GM12865 (cell line): ENCODE measurements around the gene MPP4.

Experiments used
- DNase-seq: peaks from one replicate; pipeline ENCODE4 v3.0.0; 2010; ENCODE audit warnings: low read depth
- H3K4me3 ChIP-seq: 2 replicates; pipeline ENCODE4 v1.5.1; 2011; ENCODE audit warnings: mild to moderate bottlenecking, low read depth, low read length, control low read depth
- TF ChIP-seq, protein P1 (sequence below): IDR thresholded peaks from 2 replicates; pipeline ENCODE4 v1.5.1; 2011; ENCODE audit warnings: low read length, control low read depth, low read depth, inconsistent platforms; ENCODE audit not compliant: insufficient read depth; ENCODE audit errors: missing control alignments

MPP4 gene

DNA sequence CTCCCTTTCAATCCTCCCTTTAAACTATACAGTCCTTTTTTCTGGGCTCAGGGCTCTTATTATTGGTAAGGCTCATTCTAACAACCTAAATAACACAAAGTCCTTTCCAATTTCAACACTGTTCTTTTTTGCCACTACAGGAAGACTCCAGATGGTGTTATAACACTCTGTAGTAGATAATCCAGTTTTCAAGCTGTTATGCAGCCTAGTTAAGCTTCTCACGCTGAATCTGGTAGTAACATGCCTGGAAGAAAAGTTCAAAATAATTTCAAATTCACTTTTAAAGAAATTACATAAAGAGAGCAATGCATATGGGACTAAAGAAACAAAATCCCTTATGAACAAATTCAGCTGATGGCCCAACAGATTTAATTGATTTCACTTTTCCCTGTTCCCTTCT lies 3.2 kb upstream of the MPP4 start:
- H3K4me3 ChIP-seq: no peak overlapping the region
- DNase-seq: no peak
- TF ChIP-seq, protein P1, sequence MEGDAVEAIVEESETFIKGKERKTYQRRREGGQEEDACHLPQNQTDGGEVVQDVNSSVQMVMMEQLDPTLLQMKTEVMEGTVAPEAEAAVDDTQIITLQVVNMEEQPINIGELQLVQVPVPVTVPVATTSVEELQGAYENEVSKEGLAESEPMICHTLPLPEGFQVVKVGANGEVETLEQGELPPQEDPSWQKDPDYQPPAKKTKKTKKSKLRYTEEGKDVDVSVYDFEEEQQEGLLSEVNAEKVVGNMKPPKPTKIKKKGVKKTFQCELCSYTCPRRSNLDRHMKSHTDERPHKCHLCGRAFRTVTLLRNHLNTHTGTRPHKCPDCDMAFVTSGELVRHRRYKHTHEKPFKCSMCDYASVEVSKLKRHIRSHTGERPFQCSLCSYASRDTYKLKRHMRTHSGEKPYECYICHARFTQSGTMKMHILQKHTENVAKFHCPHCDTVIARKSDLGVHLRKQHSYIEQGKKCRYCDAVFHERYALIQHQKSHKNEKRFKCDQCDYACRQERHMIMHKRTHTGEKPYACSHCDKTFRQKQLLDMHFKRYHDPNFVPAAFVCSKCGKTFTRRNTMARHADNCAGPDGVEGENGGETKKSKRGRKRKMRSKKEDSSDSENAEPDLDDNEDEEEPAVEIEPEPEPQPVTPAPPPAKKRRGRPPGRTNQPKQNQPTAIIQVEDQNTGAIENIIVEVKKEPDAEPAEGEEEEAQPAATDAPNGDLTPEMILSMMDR: no peak

DNA sequence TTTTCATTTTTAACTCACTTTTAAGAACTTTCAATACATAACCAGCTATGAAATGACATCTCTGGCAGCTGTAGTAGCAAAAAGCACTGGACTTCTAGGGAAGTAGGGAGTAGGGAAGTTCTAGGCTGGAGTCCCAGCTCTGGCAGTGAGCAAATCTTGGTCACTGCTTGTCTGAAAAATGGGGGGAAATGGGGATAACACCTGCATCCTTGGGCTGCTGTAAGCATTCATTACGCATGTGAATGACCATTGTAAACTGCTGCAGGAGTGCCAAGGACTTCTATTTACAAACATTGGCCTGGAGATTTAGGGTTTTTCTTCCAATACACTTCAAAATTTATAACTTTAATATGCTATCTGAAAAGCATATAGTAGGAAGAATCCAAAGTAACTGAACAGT lies 972 bp upstream of the MPP4 start:
- DNase-seq: no peak
- H3K4me3 ChIP-seq: no peak overlapping the region
- TF ChIP-seq, protein P1: no peak

DNA sequence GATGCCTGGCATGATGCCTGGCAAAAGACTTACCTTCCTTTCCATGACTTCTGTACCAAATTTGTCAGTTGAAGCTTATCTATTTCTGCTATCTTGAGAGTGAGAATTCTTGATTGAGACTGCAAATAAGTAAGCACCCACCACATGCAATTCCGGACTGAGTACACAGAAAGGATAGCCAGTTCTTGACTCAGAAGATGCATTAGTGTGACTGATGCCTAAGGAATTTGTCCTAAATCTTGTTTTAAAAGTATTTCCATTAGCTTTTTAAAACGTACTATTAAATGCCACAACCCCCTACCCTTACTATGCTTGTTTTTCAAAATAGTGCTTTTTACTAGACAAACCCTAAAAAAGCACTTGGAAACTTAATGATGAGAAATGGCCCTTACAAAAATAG lies 545 bp downstream of the MPP4 start:
- TF ChIP-seq, protein P1: no peak
- DNase-seq: no peak
- H3K4me3 ChIP-seq: no peak overlapping the region

DNA sequence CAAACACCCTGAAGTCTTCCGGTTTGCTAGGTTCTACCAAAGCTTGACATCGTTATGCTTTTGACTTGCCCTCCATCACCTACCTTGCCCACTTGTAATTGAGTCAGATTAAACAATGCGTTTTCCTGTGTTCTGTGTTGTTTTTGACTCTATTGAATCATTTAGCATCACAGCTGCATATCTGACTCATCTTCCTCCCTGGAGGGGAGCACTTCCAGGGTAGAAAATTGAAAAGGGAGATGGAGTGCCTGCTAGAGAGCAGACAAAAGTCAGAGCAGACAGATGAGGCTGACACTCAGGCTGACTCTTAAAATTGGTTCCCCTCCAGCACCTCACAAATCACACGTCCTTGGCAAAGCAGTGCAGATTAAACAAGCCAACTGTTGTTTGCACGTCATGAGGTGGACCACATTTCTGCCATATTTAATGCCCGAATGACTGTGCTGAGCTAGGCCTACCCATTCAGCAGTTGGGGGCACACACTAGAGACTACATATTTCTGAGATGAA lies 2.2 kb downstream of the MPP4 start:
- TF ChIP-seq, protein P1: no peak

DNA sequence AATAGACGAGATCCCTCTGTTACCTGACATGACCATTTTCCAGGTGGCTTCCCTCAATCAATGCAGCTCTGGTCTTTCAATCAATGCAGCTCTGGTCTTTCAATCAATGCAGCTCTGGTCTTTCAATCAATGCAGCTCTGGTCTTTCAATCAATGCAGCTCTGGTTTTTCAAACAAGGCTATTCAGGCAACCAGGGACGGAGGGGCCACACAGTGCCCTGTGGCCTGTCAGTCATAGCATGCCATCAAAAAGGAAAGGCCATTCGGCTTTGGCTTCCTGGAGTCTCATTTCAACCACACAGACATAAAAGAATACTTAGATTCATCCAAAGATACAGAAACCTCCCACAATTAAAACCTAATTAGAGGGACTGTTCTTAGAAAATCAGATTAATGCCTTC lies 13.3 kb downstream of the MPP4 start:
- no peak for DNase-seq

More for the DNA sequence above, 2.2 kb downstream of the MPP4 start:
- no peak overlapping the region for H3K4me3 ChIP-seq
- DNase-seq: no peak

DNA sequence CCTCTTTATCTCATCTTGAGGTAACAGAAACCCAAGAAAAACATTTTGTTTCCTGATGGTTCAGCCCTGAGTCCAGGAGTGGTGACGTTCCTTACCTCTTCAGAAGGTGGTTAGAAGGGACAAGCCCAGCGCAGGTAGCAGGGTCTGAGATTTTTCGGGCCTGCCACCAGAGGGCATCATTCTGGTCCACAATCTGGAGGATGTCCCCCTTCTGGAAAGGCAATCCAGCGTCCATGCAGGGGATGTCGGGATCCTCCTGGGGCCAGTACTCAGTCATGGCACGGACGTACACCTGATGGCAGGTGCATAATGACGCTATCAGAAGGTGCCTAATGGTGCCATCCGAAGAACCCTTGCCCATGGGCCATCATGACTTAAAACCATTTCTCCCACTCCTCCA lies 17.7 kb downstream of the MPP4 start:
- no peak overlapping the region for H3K4me3 ChIP-seq
- TF ChIP-seq, protein P1: peak; percentile 48
- DNase-seq: peak; percentile 34

More for the DNA sequence above, 13.3 kb downstream of the MPP4 start:
- TF ChIP-seq, protein P1: no peak
- H3K4me3 ChIP-seq: no peak overlapping the region

DNA sequence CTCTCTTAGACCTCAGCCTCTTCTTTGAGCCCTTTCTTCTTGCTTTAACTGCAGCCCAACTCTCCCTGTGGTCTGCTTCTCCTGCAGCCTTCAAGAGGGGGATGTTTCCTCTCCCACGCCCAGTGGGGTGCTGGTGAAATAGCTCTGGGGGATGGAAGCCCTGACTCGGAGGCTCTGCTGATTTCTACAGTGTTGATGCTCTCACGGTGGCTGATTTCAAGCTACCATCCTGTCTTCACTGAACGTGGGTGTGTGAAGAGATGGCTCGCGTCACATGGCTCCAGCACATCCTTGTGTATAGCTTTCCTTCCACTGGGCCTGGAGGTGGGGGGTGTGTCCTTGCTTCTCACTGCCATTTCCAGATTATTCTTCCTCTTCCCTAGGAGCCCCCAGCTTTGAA lies 20.0 kb downstream of the MPP4 start:
- TF ChIP-seq, protein P1: no peak
- no peak overlapping the region for H3K4me3 ChIP-seq
- DNase-seq: no peak
